HEK293 (cell line): ENCODE measurements around the gene KCTD2.

Experiments used
- CTCF ChIP-seq: fragments of 450-650 bp; formaldehyde crosslinking; IDR thresholded peaks from 2 replicates; pipeline ENCODE4 v1.5.1; 2016; ENCODE audit warnings: missing biosample characterization, missing genetic modification characterization
- GLIS2 ChIP-seq: fragments of 450-650 bp; formaldehyde crosslinking; IDR thresholded peaks from 2 replicates; pipeline ENCODE4 v1.5.1; 2016; ENCODE audit warnings: missing biosample characterization, missing genetic modification characterization
- ZBTB11 ChIP-seq: fragments of 450-650 bp; formaldehyde crosslinking; conservative IDR thresholded peaks from 2 replicates; pipeline ENCODE4 v1.5.1; 2016; ENCODE audit warnings: low read depth, missing biosample characterization, missing genetic modification characterization
- ZBTB49 ChIP-seq: fragments of 450-650 bp; formaldehyde crosslinking; IDR thresholded peaks from 2 replicates; pipeline ENCODE4 v1.5.1; 2016; ENCODE audit warnings: missing biosample characterization, missing genetic modification characterization, low read depth
- ZNF274 ChIP-seq, 2 experiments: fragments of 200-500 bp in 1 of 2; fragments of 450-650 bp in 1 of 2; sonication (Bioruptor generic) in 1 of 2; formaldehyde crosslinking in 1 of 2; IDR thresholded peaks; 2 replicates each; pipeline versions ENCODE4 v1.5.1 to v1.6.1; 2014 to 2016; ENCODE audit warnings: borderline replicate concordance in 1 of 2, inconsistent platforms in 1 of 2, low read length in 1 of 2, missing biosample characterization in 1 of 2, missing genetic modification characterization in 1 of 2
- ZNF341 ChIP-seq: fragments of 450-650 bp; formaldehyde crosslinking; IDR thresholded peaks from 2 replicates; pipeline ENCODE4; 2016; ENCODE audit warnings: low read depth, missing biosample characterization, missing genetic modification characterization
- ZNF394 ChIP-seq: fragments of 450-650 bp; formaldehyde crosslinking; IDR thresholded peaks from 2 replicates; pipeline ENCODE4 v1.5.1; 2016; ENCODE audit warnings: missing biosample characterization, missing genetic modification characterization, mild to moderate bottlenecking, moderate library complexity, borderline replicate concordance
- ZSCAN16 ChIP-seq: fragments of 450-650 bp; formaldehyde crosslinking; IDR thresholded peaks from 2 replicates; pipeline ENCODE4 v1.5.1; 2016; ENCODE audit warnings: missing biosample characterization, missing genetic modification characterization

GRCh38 chr17:75010683-75011400 is 36.2 kb upstream of the KCTD2 start:
- TF ChIP-seq CTCF (tag by site-specific recombination) (peak; percentile 54), ZNF274 (IDR thresholded peaks at IDR 0.05; ENCODE audit: low read length) (no peak), ZNF274 (tag by site-specific recombination; IDR thresholded peaks at IDR 0.05; ENCODE audit: borderline replicate concordance) (no peak), ZBTB49 (tag by site-specific recombination) (no peak), ZNF394 (tag by site-specific recombination) (peak; percentile 91), ZSCAN16 (tag by site-specific recombination) (no peak), GLIS2 (no peak), ZNF341 (tag by site-specific recombination) (peak; percentile 36; the same call in 1 of the 2 replicates), ZBTB11 (tag by site-specific recombination) (no peak)
